Upper lobe of left lung (tissue), 6 donors: ENCODE results near the gene TCF23. TPM values are rescaled to one million over a fixed set of nuclear protein-coding genes. Genes with fewer than 3 reads are reported as not detected.
A peak's percentile ranks its signal among the peaks of the same experiment; 100 is the strongest.

Experiments
- ATAC-seq, 2 donors: fragments of 200-7000 bp; cut with Tn5 transposase; one replicate each; pipeline ENCODE4 v1.9.1; 2022; ENCODE audit warnings: mild to moderate bottlenecking in 2 of 2, moderate library complexity in 2 of 2; ENCODE audit not compliant: low FRiP score in 2 of 2
- DNase-seq, 2 donors: peaks; one replicate each; pipeline ENCODE4 v3.0.0-alpha.2; 2019 to 2020
- H3K27ac ChIP-seq, 4 donors: fragments of 200-600 bp; sonication (generic); one replicate each; pipeline ENCODE4 v1.5.1; 2016 to 2019
- H3K27me3 ChIP-seq, 4 donors: fragments of 200-600 bp; sonication (generic); one replicate each; pipeline ENCODE4 v1.5.1; 2017 to 2019
- H3K36me3 ChIP-seq, 4 donors: fragments of 200-600 bp; sonication (generic); one replicate each; pipeline ENCODE4 v1.5.1; 2016 to 2019
- H3K4me1 ChIP-seq, 4 donors: fragments of 200-600 bp; sonication (generic); one replicate each; pipeline ENCODE4 v1.5.1; 2018 to 2019
- H3K4me3 ChIP-seq, 4 donors: fragments of 200-600 bp; sonication (generic); one replicate each; pipeline ENCODE4 v1.5.1; 2017 to 2019; ENCODE audit warnings: mild to moderate bottlenecking in 2 of 4, moderate library complexity in 1 of 4
- H3K9me3 ChIP-seq, 4 donors: fragments of 200-600 bp; sonication (generic); one replicate each; pipeline ENCODE4 v1.5.1; 2018 to 2019
- CTCF ChIP-seq, 6 experiments: fragments of 450-650 bp in 4 of 6; fragments of 200-600 bp in 2 of 6; sonication (generic) in 2 of 6; IDR thresholded peaks; one replicate each; pipeline ENCODE4 v1.5.1; 2016 to 2019; ENCODE audit warnings: antibody characterized with exemption in 6 of 6
- EP300 ChIP-seq, 4 donors: sonication (generic); formaldehyde crosslinking; IDR thresholded peaks; one replicate each; pipeline ENCODE4 v1.5.1; 2017; ENCODE audit warnings: antibody characterized with exemption in 4 of 4, control low read depth in 2 of 4
- POLR2A ChIP-seq, 4 donors: fragments of 450-650 bp; IDR thresholded peaks; one replicate each; pipeline ENCODE4 v1.5.1; 2016 to 2017; ENCODE audit warnings: antibody characterized with exemption in 4 of 4, mild to moderate bottlenecking in 2 of 4
- POLR2AphosphoS5 ChIP-seq, 2 donors: sonication (generic); formaldehyde crosslinking; IDR thresholded peaks; one replicate each; pipeline ENCODE4 v1.5.1; 2017; ENCODE audit warnings: antibody characterized with exemption in 2 of 2
- WGBS, 2 donors: methylation state at CpG; one replicate each; pipeline ENCODE4 v1.1.5; 2017 to 2018; 5-methylcytosine and 5-hydroxymethylcytosine counted together
- total RNA-seq, 6 donors: library from RNA; depleted of rRNA in 4 of 6; stranded (reverse); fragments of >200 nt in 4 of 6; gene quantifications; one replicate each; pipeline versions ENCODE4 v1.1.0 to v1.2.1, GENCODE V29; 2016 to 2021
- donor health status: DM: no; HTN: no; CAD: no; lungs with moderate emphysema.
- donor health status: DM: no; HTN: yes; CAD: no; lungs with severe emphysema.

Gene TCF23
- total RNA-seq, 6 donors from 2014 or later = 0.13 to 0.20 TPM; not detected in 4

DNA sequence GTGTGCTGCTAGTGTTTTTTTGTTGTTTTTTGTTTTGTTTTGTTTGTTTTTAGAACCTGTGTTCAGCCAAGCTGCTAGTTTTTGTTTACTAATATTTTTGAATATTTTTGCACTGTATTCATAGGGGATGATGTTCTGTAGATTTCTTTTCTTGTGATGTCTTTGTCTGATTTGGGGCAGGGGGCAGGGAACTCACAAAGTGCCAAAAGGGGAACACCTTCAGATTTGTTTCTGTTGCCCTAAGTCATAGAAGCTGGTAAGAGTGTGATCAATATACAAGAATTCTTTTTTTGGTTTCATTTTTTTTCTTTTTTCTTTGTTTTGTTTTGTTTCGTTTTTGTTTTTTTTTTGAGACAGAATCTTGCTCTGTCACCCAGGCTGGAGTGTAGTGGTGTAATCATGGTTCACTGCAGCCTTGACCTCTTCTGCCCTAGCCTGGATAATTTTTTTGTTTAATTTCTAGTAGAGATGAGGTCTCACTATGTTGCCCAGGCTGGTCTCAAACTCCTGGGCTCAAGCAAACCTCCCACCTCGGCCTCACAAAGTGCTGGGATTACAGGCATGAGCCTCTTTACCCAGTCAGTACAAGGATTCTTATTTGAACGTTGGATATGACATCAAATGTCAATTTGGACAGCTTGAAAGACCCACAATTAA lies 30.7 kb downstream of the TCF23 start:
- TF ChIP-seq POLR2A (IDR thresholded peaks at IDR 0.05) = no peak
- TF ChIP-seq CTCF (IDR thresholded peaks at IDR 0.05) = no peak
- no peak for TF ChIP-seq EP300 (IDR thresholded peaks at IDR 0.05)
- 57 to 68% methylated on average over 3 of the region's 3 CpGs for WGBS, 2 donors
- no peak for DNase-seq
- Histone ChIP-seq H3K9me3 (no peaks in the 10 kb centered on the region), H3K27ac (no peak overlapping the region), H3K27me3 (no peaks in the 10 kb centered on the region), H3K4me3 (no peak overlapping the region), H3K4me1 (peaks cover 0 to 10% (median 0%) of the 10 kb centered on the region in 4 donors), H3K36me3 (no peaks in the 10 kb centered on the region)
- ATAC-seq = no peak

GRCh38 chr2:27182346-27182745 lies 33.5 kb downstream of the TCF23 start:
- DNase-seq = no peak
- 63 to 78% methylated on average over 4 of the region's 4 CpGs for WGBS, 2 donors
- H3K27me3 ChIP-seq = no peaks in the 10 kb centered on the region
- peak overlapping the region in 1 of 4 donors; percentile 49 for H3K27ac ChIP-seq
- no peaks in the 10 kb centered on the region for H3K36me3 ChIP-seq
- H3K9me3 ChIP-seq = no peaks in the 10 kb centered on the region
- H3K4me3 ChIP-seq = no peak overlapping the region
- no peak for ATAC-seq
- peaks cover 0 to 8% (median 0%) of the 10 kb centered on the region in 4 donors for H3K4me1 ChIP-seq
- TF ChIP-seq POLR2A (IDR thresholded peaks at IDR 0.05) (no peak), EP300 (IDR thresholded peaks at IDR 0.05) (no peak), CTCF (IDR thresholded peaks at IDR 0.05) (no peak), POLR2AphosphoS5 (IDR thresholded peaks at IDR 0.05) (no peak)

GRCh38 chr2:27184115-27184514 lies 35.3 kb downstream of the TCF23 start:
- Histone ChIP-seq H3K27me3 (no peaks in the 10 kb centered on the region), H3K36me3 (no peaks in the 10 kb centered on the region), H3K4me1 (peaks cover 0 to 8% (median 0%) of the 10 kb centered on the region in 4 donors), H3K9me3 (no peaks in the 10 kb centered on the region), H3K4me3 (no peak overlapping the region), H3K27ac (peak overlapping the region in 2 of 4 donors; percentile 60 to 69)
- 52 to 63% methylated on average over 3 to 4 of the region's 4 CpGs for WGBS, 2 donors
- DNase-seq (no peak), ATAC-seq (peak in 1 of 2 donors; percentile 30)
- TF ChIP-seq POLR2A (IDR thresholded peaks at IDR 0.05) (no peak), POLR2AphosphoS5 (IDR thresholded peaks at IDR 0.05) (peak; percentile 12 to 16)

GRCh38 chr2:27185331-27186026 lies 36.7 kb downstream of the TCF23 start:
- WGBS, 2 donors = 31 to 33% methylated on average over 6 of the region's 6 CpGs
- peak; percentile 70 to 81 for ATAC-seq
- H3K9me3 ChIP-seq = no peaks in the 10 kb centered on the region
- H3K27ac ChIP-seq = peak overlapping the region; percentile 9 to 69 (median 52)
- H3K4me3 ChIP-seq = no peak overlapping the region
- H3K36me3 ChIP-seq = no peaks in the 10 kb centered on the region
- H3K4me1 ChIP-seq = peaks cover 0 to 8% (median 0%) of the 10 kb centered on the region in 4 donors
- no peaks in the 10 kb centered on the region for H3K27me3 ChIP-seq
- DNase-seq = peak in 1 of 2 donors; percentile 60
- TF ChIP-seq EP300 (IDR thresholded peaks at IDR 0.05) = no peak
- TF ChIP-seq CTCF (IDR thresholded peaks at IDR 0.05) = no peak
- peak; percentile 64 for TF ChIP-seq POLR2AphosphoS5 (IDR thresholded peaks at IDR 0.05)

- Histone ChIP-seq H3K27me3 (no peaks in the 10 kb centered on the region), H3K9me3 (no peaks in the 10 kb centered on the region), H3K4me3 (no peak overlapping the region), H3K27ac (no peak overlapping the region), H3K4me1 (peaks cover 0 to 6% (median 0%) of the 10 kb centered on the region in 4 donors), H3K36me3 (no peaks in the 10 kb centered on the region)
- ATAC-seq (no peak), DNase-seq (no peak)
- TF ChIP-seq POLR2A (IDR thresholded peaks at IDR 0.05) = no peak
- 53 to 80% methylated on average over 5 to 6 of the region's 6 CpGs for WGBS, 2 donors
Observed at GRCh38 chr2:27186613-27187345, 38.0 kb downstream of the TCF23 start.
